Upper lobe of left lung (tissue), 6 donors: ENCODE measurements around the gene MAMDC2. TPM values are rescaled to one million over a fixed set of nuclear protein-coding genes. Genes with fewer than 3 reads are reported as not detected.

Experiments
- ATAC-seq, 2 donors: fragments of 200-7000 bp; cut with Tn5 transposase; one replicate each; pipeline ENCODE4 v1.9.1; 2022; ENCODE audit warnings: mild to moderate bottlenecking in 2 of 2, moderate library complexity in 2 of 2; ENCODE audit not compliant: low FRiP score in 2 of 2
- DNase-seq, 2 donors: peaks; one replicate each; pipeline ENCODE4 v3.0.0-alpha.2; 2019 to 2020
- H3K27ac ChIP-seq, 4 donors: fragments of 200-600 bp; sonication (generic); one replicate each; pipeline ENCODE4 v1.5.1; 2016 to 2019
- H3K27me3 ChIP-seq, 4 donors: fragments of 200-600 bp; sonication (generic); one replicate each; pipeline ENCODE4 v1.5.1; 2017 to 2019
- H3K36me3 ChIP-seq, 4 donors: fragments of 200-600 bp; sonication (generic); one replicate each; pipeline ENCODE4 v1.5.1; 2016 to 2019
- H3K4me1 ChIP-seq, 4 donors: fragments of 200-600 bp; sonication (generic); one replicate each; pipeline ENCODE4 v1.5.1; 2018 to 2019
- H3K4me3 ChIP-seq, 4 donors: fragments of 200-600 bp; sonication (generic); one replicate each; pipeline ENCODE4 v1.5.1; 2017 to 2019; ENCODE audit warnings: mild to moderate bottlenecking in 2 of 4, moderate library complexity in 1 of 4
- H3K9me3 ChIP-seq, 4 donors: fragments of 200-600 bp; sonication (generic); one replicate each; pipeline ENCODE4 v1.5.1; 2018 to 2019
- CTCF ChIP-seq, 6 experiments: fragments of 450-650 bp in 4 of 6; fragments of 200-600 bp in 2 of 6; sonication (generic) in 2 of 6; IDR thresholded peaks; one replicate each; pipeline ENCODE4 v1.5.1; 2016 to 2019; ENCODE audit warnings: antibody characterized with exemption in 6 of 6
- EP300 ChIP-seq, 4 donors: sonication (generic); formaldehyde crosslinking; IDR thresholded peaks; one replicate each; pipeline ENCODE4 v1.5.1; 2017; ENCODE audit warnings: antibody characterized with exemption in 4 of 4, control low read depth in 2 of 4
- POLR2A ChIP-seq, 4 donors: fragments of 450-650 bp; IDR thresholded peaks; one replicate each; pipeline ENCODE4 v1.5.1; 2016 to 2017; ENCODE audit warnings: antibody characterized with exemption in 4 of 4, mild to moderate bottlenecking in 2 of 4
- POLR2AphosphoS5 ChIP-seq, 2 donors: sonication (generic); formaldehyde crosslinking; IDR thresholded peaks; one replicate each; pipeline ENCODE4 v1.5.1; 2017; ENCODE audit warnings: antibody characterized with exemption in 2 of 2
- WGBS, 2 donors: methylation state at CpG; one replicate each; pipeline ENCODE4 v1.1.5; 2017 to 2018; 5-methylcytosine and 5-hydroxymethylcytosine counted together
- total RNA-seq, 6 donors: library from RNA; depleted of rRNA in 4 of 6; stranded (reverse); fragments of >200 nt in 4 of 6; gene quantifications; one replicate each; pipeline versions ENCODE4 v1.1.0 to v1.2.1, GENCODE V29; 2016 to 2021
- donor health status: DM: no; HTN: no; CAD: no; lungs with moderate emphysema.
- donor health status: DM: no; HTN: yes; CAD: no; lungs with severe emphysema.

The MAMDC2 gene
- total RNA-seq, 6 donors from 2014 or later: 26.5 to 50.1 (median 46.5) TPM

DNA sequence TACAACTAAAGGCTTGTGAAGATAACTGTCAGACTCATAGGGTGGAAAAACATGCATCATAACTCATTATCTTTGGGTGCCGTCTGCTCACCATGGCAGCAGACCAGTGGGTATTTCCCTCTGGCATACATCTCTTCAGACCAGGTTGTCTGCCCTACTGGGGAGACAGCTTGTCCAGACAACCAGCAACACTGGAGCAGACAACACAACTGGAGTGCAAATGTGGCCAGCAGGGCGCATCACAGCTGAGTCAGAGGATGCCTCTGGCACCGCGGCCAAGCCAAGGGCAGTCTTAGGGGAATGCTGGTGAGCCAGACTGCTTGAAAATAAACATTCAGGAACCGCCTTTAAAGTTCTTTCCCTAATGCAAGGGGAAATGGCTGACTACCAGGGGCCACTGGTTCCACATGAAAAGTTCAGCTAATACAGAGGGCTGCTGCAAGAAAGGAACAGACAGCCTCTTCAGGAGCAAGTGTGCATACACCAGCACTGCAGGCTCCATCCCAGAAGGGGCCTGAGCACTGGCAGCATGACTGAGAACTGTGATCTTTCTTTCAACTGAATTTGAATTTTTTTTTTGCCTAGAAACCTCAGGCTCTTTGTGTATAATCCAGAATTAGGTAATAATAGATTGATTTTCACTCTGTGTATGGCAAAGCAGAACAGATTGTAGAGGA is 77.3 kb downstream of the MAMDC2 start:
- Histone ChIP-seq H3K9me3 (no peaks in the 10 kb centered on the region), H3K27me3 (no peaks in the 10 kb centered on the region), H3K36me3 (no peaks in the 10 kb centered on the region), H3K4me1 (peaks cover 0 to 9% (median 0%) of the 10 kb centered on the region in 4 donors), H3K27ac (peak overlapping the region in 1 of 4 donors; percentile 40), H3K4me3 (no peak overlapping the region)
- TF ChIP-seq CTCF (IDR thresholded peaks at IDR 0.05) (no peak), EP300 (IDR thresholded peaks at IDR 0.05) (no peak), POLR2AphosphoS5 (IDR thresholded peaks at IDR 0.05) (peak in 1 of 2 donors; percentile 25), POLR2A (IDR thresholded peaks at IDR 0.05) (no peak)
- ATAC-seq (peak in 1 of 2 donors; percentile 93), DNase-seq (peak in 1 of 2 donors; percentile 43)
- WGBS, 2 donors: 67 to 68% methylated on average over 2 to 5 of the region's 5 CpGs

GRCh38 chr9:70121818-70122436 is 78.3 kb downstream of the MAMDC2 start:
- TF ChIP-seq CTCF (IDR thresholded peaks at IDR 0.05) (no peak), POLR2AphosphoS5 (IDR thresholded peaks at IDR 0.05) (no peak), POLR2A (IDR thresholded peaks at IDR 0.05) (no peak), EP300 (IDR thresholded peaks at IDR 0.05) (no peak)
- ATAC-seq: peak in 1 of 2 donors; percentile 65
- Histone ChIP-seq H3K36me3 (no peaks in the 10 kb centered on the region), H3K4me1 (peaks cover 0 to 9% (median 0%) of the 10 kb centered on the region in 4 donors), H3K4me3 (no peak overlapping the region), H3K27ac (peak overlapping the region in 1 of 4 donors; percentile 40), H3K9me3 (no peaks in the 10 kb centered on the region), H3K27me3 (no peaks in the 10 kb centered on the region)
- DNase-seq: no peak
- WGBS, 2 donors: 38 to 41% methylated on average over 2 of the region's 2 CpGs

DNA sequence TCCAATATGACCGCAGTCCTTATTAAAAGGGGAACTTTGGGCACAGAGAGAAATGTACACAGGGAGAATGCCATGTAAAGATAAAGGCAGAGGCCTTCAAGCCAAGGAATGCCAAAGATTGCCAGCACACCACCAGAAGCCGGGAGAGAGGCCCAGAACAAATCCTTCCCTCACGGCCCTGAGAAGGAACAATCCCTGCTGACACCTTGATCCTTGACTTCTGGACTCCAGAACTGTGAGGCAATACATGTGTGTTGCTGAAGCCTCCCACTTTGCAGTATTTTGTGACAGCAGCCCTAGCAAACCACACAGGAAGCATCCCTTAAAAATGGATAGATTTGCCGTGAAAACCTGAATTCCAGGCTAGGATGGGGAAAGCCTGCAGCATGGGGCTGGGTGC is 80.0 kb downstream of the MAMDC2 start:
- Histone ChIP-seq H3K4me3 (no peak overlapping the region), H3K4me1 (peaks cover 0 to 21% (median 6%) of the 10 kb centered on the region in 4 donors), H3K36me3 (no peaks in the 10 kb centered on the region), H3K9me3 (no peaks in the 10 kb centered on the region), H3K27ac (peak overlapping the region in 2 of 4 donors; percentile 20 to 30), H3K27me3 (no peaks in the 10 kb centered on the region)
- ATAC-seq (no peak), DNase-seq (no peak)
- TF ChIP-seq POLR2AphosphoS5 (IDR thresholded peaks at IDR 0.05) (peak in 1 of 2 donors; percentile 22), POLR2A (IDR thresholded peaks at IDR 0.05) (no peak)
- WGBS, 2 donors: 70 to 86% methylated on average over 4 of the region's 4 CpGs

GRCh38 chr9:70125621-70126263 is 82.1 kb downstream of the MAMDC2 start:
- DNase-seq: no peak
- Histone ChIP-seq H3K36me3 (no peaks in the 10 kb centered on the region), H3K27me3 (no peaks in the 10 kb centered on the region), H3K9me3 (no peaks in the 10 kb centered on the region), H3K27ac (peak overlapping the region; percentile 7 to 72 (median 38)), H3K4me1 (peaks cover 0 to 21% (median 6%) of the 10 kb centered on the region in 4 donors), H3K4me3 (no peak overlapping the region)
- no peak for TF ChIP-seq EP300 (IDR thresholded peaks at IDR 0.05)
- no peak for TF ChIP-seq POLR2A (IDR thresholded peaks at IDR 0.05)
- peak in 1 of 2 donors; percentile 57 for TF ChIP-seq POLR2AphosphoS5 (IDR thresholded peaks at IDR 0.05)
- no peak for TF ChIP-seq CTCF (IDR thresholded peaks at IDR 0.05)
- ATAC-seq: no peak
- WGBS, 2 donors: 63 to 78% methylated on average over 4 of the region's 4 CpGs

GRCh38 chr9:70127036-70127435 is 83.4 kb downstream of the MAMDC2 start:
- WGBS, 2 donors: 85 to 92% methylated on average over 6 of the region's 6 CpGs
- no peak for DNase-seq
- TF ChIP-seq CTCF (IDR thresholded peaks at IDR 0.05) (no peak), POLR2AphosphoS5 (IDR thresholded peaks at IDR 0.05) (no peak), POLR2A (IDR thresholded peaks at IDR 0.05) (no peak), EP300 (IDR thresholded peaks at IDR 0.05) (no peak)
- Histone ChIP-seq H3K9me3 (no peaks in the 10 kb centered on the region), H3K36me3 (no peaks in the 10 kb centered on the region), H3K27me3 (no peaks in the 10 kb centered on the region), H3K27ac (peak overlapping the region in 3 of 4 donors; percentile 1 to 49 (median 35)), H3K4me3 (no peak overlapping the region), H3K4me1 (peaks cover 0 to 21% (median 6%) of the 10 kb centered on the region in 4 donors)
- no peak for ATAC-seq
